Suprapubic skin (tissue), 3 donors: ENCODE data around the gene RRBP1.

Experiments
- POLR2A ChIP-seq, 2 donors: fragments of 450-650 bp; IDR thresholded peaks; one replicate each; pipeline ENCODE4 v1.6.1; 2017; ENCODE audit warnings: antibody characterized with exemption in 2 of 2, mild to moderate bottlenecking in 2 of 2, moderate library complexity in 2 of 2
- TF ChIP-seq, protein P1 (sequence below), 2 donors: fragments of 200-600 bp in 1 of 2; fragments of 450-650 bp in 1 of 2; sonication (generic) in 1 of 2; IDR thresholded peaks; one replicate each; pipeline ENCODE4 v1.5.1; 2016 to 2019; ENCODE audit warnings: antibody characterized with exemption in 2 of 2, mild to moderate bottlenecking in 1 of 2, moderate library complexity in 1 of 2

DNA sequence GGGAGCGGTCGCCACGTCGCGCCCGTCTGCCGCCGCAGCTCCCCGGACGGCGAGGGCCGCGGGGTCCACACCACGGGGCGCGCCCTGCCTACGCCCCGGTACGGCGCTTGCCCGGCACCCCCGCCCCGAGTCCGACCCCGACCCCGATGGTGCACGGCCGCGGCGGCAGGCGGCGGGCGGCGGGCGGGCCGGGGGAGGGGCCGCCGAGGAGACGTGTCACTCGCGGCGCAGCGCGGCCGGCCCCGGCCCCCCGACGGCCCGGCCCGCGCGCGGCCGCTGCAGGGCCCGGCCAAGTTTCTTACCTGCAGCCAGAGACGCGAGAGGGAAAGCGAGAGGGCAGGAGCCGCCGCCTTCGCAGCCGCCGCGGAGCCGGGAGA, 328 bp downstream of the RRBP1 start:
- no peak for TF ChIP-seq POLR2A (IDR thresholded peaks at IDR 0.05)
- TF ChIP-seq, protein P1, sequence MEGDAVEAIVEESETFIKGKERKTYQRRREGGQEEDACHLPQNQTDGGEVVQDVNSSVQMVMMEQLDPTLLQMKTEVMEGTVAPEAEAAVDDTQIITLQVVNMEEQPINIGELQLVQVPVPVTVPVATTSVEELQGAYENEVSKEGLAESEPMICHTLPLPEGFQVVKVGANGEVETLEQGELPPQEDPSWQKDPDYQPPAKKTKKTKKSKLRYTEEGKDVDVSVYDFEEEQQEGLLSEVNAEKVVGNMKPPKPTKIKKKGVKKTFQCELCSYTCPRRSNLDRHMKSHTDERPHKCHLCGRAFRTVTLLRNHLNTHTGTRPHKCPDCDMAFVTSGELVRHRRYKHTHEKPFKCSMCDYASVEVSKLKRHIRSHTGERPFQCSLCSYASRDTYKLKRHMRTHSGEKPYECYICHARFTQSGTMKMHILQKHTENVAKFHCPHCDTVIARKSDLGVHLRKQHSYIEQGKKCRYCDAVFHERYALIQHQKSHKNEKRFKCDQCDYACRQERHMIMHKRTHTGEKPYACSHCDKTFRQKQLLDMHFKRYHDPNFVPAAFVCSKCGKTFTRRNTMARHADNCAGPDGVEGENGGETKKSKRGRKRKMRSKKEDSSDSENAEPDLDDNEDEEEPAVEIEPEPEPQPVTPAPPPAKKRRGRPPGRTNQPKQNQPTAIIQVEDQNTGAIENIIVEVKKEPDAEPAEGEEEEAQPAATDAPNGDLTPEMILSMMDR (IDR thresholded peaks at IDR 0.05): no peak
